RWPE2 (cell line): ENCODE data around the gene JOSD1.

Experiments
- ATAC-seq: fragments of 200-7000 bp; cut with Tn5 transposase; 3 replicates; pipeline ENCODE4 v1.9.1; 2021; ENCODE audit warnings: low read depth
- DNase-seq: peaks from one replicate; pipeline ENCODE4 v3.0.0-alpha.2; 2020; ENCODE audit warnings: low spot score
- H3K27ac ChIP-seq: fragments of 450-650 bp; 2 replicates; pipeline ENCODE4 v1.5.1; 2017; ENCODE audit warnings: mild to moderate bottlenecking; ENCODE audit not compliant: poor library complexity, severe bottlenecking
- H3K27me3 ChIP-seq: fragments of 250-450 bp; sonication (Bioruptor Pico); 2 replicates; pipeline ENCODE4 v1.5.1; 2021; ENCODE audit warnings: mild to moderate bottlenecking, moderate library complexity; ENCODE audit not compliant: insufficient read depth, poor library complexity, severe bottlenecking
- H3K36me3 ChIP-seq: fragments of 250-450 bp; sonication (Bioruptor Pico); 2 replicates; pipeline ENCODE4 v1.5.1; 2020; ENCODE audit warnings: low read depth, mild to moderate bottlenecking, moderate library complexity
- H3K4me1 ChIP-seq: fragments of 250-450 bp; sonication (Bioruptor Pico); 2 replicates; pipeline ENCODE4 v1.5.1; 2021; ENCODE audit warnings: mild to moderate bottlenecking, moderate library complexity; ENCODE audit not compliant: insufficient read depth, poor library complexity, severe bottlenecking
- H3K4me3 ChIP-seq: fragments of 250-450 bp; sonication (Bioruptor Pico); 2 replicates; pipeline ENCODE4 v1.5.1; 2021; ENCODE audit warnings: mild to moderate bottlenecking, moderate library complexity; ENCODE audit not compliant: severe bottlenecking
- H3K9me3 ChIP-seq: fragments of 250-450 bp; sonication (Bioruptor Pico); 2 replicates; pipeline ENCODE4 v1.5.1; 2021; ENCODE audit warnings: mild to moderate bottlenecking, moderate library complexity; ENCODE audit not compliant: severe bottlenecking
- CTCF ChIP-seq: fragments of 450-650 bp; IDR thresholded peaks from one replicate; pipeline ENCODE4 v1.5.1; 2017; ENCODE audit warnings: mild to moderate bottlenecking, moderate library complexity; ENCODE audit not compliant: poor library complexity, severe bottlenecking

Gene JOSD1

GRCh38 chr22:38700789-38701628 lies at the start of gene JOSD1:
JOSD1 (minus strand) TSS chr22:38700943; CDS start chr22:38699987, 956 bp downstream.
- Histone ChIP-seq H3K4me1 (peaks cover 33% of the 10 kb centered on the region), H3K4me3 (peak within 1 kb of the TSS; percentile 79), H3K36me3 (peaks cover 27% of the 10 kb centered on the region), H3K27me3 (no peaks in the 10 kb centered on the region), H3K9me3 (no peaks in the 10 kb centered on the region), H3K27ac (peak within 1 kb of the TSS; percentile 75)
- TF ChIP-seq CTCF, result no peak
- ATAC-seq (peak; percentile 7), DNase-seq (peak; percentile 92)

- no peak overlapping the region for H3K4me3 ChIP-seq
- peaks cover 16% of the 10 kb centered on the region for H3K4me1 ChIP-seq
- H3K27ac ChIP-seq, result no peak overlapping the region
- peaks cover 84% of the 10 kb centered on the region for H3K36me3 ChIP-seq
- TF ChIP-seq CTCF, result no peak
- DNase-seq (no peak), ATAC-seq (no peak)
- H3K27me3 ChIP-seq, result no peaks in the 10 kb centered on the region
- H3K9me3 ChIP-seq, result no peaks in the 10 kb centered on the region
Measured at GRCh38 chr22:38750104-38750503, 49.4 kb upstream of the JOSD1 start.

DNA sequence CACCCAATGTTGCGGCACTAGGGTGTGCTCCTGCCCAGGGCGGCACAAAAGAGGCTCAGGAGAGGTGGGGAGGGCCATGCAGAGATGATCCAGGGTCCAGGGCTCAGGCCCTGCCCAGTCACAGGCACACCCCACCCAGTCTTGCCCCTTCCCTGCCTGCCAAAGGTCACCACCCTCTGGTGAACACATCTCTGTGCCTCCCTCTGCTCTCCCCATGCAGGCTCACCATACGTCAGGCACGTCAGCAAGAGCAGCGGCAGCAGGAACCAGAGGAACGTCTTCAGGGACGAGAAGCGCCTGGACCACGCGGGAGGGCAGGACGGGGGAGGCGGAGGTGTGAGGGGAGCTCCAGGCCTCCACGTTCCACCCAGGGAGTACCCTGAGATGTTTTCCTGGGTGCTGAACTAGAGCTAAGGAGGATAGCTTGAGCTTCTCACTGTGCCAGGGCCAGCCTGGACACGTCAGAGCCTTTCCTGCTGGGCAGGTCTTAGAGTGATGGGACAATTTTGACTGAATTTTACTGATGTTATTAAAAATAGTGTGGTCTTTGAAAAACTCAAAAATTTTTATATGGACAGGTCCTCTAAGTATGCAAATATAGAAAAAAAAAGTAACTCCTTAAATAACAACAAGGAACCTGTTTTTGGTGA lies 47.9 kb upstream of the JOSD1 start:
- no peak for DNase-seq
- TF ChIP-seq CTCF, result no peak
- no peak overlapping the region for H3K4me3 ChIP-seq
- no peaks in the 10 kb centered on the region for H3K9me3 ChIP-seq
- no peaks in the 10 kb centered on the region for H3K27me3 ChIP-seq
- H3K4me1 ChIP-seq, result peaks cover 6% of the 10 kb centered on the region
- H3K36me3 ChIP-seq, result peaks cover 91% of the 10 kb centered on the region
- peak; percentile 52; the same call in 2 of the 3 replicates for ATAC-seq
- no peak overlapping the region for H3K27ac ChIP-seq

DNA sequence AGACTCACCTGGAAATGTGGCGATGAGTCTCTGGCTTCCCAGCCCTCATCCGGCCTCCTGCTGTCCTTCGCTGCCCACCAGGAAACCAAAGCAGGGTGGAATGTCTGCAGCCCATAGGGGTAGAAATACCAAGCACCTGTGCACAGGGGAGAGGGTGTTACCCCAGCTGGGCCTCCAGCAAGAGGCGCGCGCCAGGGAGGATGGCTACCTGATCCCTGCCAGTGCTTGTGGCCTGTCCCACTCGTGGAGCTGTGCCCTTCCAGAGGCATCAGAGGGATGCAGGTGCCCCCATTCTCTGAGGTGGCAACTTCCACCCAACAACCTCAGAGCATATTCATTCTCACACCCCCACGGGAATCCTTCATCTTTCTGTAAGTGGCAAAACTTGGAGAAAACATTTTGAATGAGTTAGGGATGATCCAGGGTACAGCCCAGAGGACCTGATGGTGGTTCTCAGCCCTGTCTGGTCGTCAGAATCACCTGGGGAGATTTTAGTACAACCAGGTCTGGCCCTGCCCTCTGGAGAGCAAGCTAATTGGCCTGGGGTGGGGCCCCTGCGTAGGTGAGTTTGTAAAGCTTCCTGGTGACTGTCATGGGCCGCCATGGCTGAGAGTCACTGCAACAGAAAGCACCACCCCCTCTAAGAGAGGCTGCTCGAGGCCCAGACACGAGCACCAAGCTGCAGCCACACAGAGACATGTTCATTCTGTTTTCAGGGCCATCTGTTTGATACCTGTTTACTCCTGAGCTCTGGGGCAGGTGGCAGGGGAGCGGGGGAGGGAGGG lies 45.1 kb upstream of the JOSD1 start:
- H3K27ac ChIP-seq, result no peak overlapping the region
- H3K36me3 ChIP-seq, result peaks cover 91% of the 10 kb centered on the region

More for the DNA sequence above, 45.1 kb upstream of the JOSD1 start:
- no peak overlapping the region for H3K4me3 ChIP-seq
- no peak for ATAC-seq
- TF ChIP-seq CTCF, result no peak
- H3K9me3 ChIP-seq, result no peaks in the 10 kb centered on the region
- H3K27me3 ChIP-seq, result no peaks in the 10 kb centered on the region
- H3K4me1 ChIP-seq, result peaks cover 6% of the 10 kb centered on the region
- no peak for DNase-seq
